ENCODE results near the gene PPM1J.
"Not testable (repeated sequence)": the region's sequence is repeated elsewhere in the genome, so short reads cannot be mapped to it uniquely, and the experiment has no call there.

Gene PPM1J

DNA sequence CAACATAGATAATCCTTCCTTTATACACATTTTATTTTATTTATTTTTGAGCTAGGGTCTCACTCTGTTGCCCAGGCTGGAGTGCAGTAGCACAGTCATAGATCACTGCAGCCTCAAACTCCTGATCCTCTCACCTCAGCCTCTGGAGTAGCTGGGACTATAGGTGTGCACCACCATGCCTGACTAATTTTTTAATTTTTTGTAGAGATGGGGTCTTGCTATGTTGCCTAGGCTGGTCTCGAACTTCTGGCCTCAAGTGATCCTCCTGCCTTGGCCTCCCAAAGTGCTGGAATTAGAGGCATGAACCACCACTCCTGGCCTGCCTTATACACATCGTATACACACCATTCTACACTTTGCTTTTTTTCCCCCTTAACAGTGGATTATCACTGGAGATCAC is 6.2 kb upstream of the PPM1J start:
- not testable (repeated sequence) for DNase-seq

- DNase-seq = no peak
These were observed 5.7 kb upstream of the PPM1J start for GRCh38 chr1:112720800-112721199.

DNA sequence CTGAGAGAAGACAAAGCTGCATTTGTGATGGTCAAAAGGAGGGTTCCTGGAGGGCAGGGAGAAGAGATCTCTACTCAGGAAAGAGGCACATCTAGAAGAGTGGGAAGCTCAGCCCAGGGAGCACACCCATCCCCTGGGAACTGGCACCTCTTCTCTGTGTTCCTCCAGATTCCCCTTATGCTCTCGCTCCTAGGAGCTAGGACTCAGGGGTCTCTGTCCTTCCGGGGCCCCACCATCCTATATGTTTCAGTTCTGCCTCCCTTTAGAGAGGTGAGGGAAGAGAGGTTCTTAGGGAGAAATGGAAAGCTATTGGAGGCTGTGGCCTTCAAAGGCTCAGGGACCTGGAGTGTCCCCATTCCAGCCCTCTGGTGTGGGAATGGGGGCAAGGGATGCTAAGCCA is 4.6 kb upstream of the PPM1J start:
- no peak for DNase-seq

DNA sequence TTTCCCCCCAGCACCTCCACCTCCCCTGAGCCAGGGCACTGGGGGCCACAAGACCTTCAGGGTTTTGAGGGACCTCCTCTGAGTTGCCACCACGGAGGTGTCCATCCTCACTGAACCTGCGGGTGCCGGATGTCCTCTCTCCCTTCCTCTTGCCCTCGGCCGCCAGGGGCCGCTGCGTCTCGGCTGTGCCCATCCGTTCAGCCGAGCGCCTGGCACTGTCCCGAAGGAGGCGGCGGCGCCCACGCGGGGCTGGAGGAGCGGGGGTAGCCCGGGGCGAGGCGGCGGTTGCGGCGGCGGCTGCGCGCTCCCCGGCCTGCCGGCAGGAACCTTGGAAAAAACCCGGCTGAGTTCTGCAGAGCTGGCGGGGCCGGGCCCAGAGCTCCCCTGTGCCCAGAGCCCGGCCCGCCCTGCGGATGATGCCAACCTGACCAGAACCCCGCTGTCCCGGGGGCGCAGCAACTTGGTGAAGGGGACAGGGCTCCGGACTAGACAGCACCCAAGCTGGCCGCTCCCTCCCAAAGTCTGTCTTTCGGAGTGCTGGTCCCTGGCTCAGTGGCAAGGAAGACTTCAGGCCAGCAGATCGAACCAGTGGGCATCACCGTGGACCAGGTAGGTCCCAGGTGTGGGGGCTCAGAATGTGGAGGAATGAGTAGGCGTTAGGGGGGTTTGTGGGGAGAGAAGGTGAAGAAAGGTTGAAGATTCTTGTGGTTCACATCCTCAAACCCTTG is 3.7 kb upstream of the PPM1J start:
- peak; percentile 56 for DNase-seq

- no peak for DNase-seq
These were observed 2.2 kb upstream of the PPM1J start for GRCh38 chr1:112717263-112717873.

DNA sequence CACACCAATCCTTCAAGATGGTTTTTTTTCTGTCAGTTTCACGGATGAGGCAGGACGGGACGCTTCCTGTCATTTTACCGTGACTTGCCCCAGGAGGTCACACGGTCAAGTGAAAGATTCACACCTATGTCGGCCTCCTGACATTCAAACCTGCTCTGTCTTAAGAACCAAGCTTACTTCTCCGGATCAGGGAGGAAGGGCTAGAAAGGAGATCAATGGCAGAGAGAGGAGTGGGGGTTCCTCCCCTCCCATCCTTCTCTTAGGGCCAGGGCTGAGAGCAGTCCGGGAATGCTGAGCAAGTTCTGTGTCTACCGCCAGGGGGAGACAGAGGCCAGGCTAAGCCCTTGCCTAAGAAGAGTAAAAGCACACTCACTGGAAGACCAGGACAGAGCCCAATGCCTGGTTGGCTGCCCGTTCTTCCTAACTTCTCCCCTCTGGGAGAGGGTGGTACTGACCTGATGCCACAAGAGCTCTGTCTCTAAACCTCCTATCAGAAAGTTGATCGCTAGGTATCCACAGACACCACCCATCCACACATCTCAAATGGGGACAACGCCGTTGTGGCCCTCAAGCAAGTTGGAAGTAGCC is 1.1 kb upstream of the PPM1J start:
- DNase-seq = no peak

- DNase-seq = no peak
These were observed 544 bp downstream of the PPM1J start for GRCh38 chr1:112714313-112715263.

DNA sequence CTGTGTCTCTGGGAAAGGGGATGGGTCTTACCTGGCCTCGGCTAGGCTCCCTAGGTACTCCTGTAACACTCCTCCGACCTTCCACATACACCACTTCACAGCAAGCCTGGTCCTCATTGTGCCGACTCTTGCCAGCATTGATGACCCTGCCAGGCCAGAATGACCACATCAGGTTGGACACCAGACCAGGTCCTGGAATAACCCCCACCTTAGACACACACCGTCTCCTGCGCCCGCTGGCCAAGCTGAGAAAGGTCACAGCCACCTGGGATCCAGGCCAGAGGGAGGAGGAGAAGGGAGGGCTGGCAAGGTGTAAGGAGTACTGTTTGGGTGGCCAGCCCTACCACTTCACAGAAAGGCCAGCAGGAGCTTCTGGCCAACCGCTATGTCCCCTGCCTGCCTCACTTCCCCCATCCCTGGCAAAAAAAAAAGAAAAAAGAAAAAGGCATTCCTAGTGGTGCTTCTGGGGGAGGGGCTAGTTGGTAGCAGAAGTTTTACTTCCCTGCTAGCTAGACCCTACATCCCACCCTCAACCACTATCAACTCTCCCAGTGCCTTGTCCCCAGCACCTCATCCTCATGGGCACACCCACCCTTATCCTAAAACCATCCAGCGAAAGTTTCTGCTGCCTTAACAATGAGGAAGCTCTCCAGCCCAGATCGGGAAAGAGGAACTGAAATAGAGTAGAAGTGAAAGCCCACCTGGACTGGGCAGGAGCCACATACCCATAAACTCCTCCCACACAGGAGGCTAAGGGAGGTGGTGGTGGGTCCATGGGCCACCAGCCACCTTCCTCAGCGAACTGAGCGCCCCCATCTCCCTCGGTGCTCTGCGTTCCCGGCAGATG is 1.4 kb downstream of the PPM1J start:
- DNase-seq = no peak

- DNase-seq = no peak
These were observed 2.4 kb downstream of the PPM1J start for GRCh38 chr1:112712701-112713128.

GRCh38 chr1:112712191-112712590 is 2.9 kb downstream of the PPM1J start:
- DNase-seq = no peak

GRCh38 chr1:112711670-112712069 is 3.5 kb downstream of the PPM1J start:
- DNase-seq = no peak

- DNase-seq = no peak
These were observed 4.1 kb downstream of the PPM1J start for GRCh38 chr1:112711041-112711440.

- DNase-seq = no peak
These were observed 4.5 kb downstream of the PPM1J start for GRCh38 chr1:112710586-112710985.

DNA sequence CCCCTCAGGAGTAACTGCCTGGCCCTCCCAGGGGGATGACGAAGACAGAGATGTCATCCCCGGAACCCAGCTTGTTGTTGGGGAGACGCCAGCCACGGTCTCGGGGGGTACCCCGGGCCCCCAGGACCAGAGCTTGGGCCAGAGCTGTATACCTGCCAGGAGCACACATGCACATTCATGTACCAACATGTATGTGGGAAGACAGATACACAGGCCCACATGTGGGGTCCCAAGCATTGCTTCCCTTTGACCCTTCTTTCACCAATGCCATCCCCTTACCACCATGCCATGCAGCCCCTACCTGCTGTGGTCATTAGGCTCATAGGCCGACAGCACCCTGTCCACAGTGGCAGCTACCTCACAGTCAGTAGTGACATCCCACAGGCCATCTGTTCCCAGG is 5.0 kb downstream of the PPM1J start:
- DNase-seq = no peak

DNA sequence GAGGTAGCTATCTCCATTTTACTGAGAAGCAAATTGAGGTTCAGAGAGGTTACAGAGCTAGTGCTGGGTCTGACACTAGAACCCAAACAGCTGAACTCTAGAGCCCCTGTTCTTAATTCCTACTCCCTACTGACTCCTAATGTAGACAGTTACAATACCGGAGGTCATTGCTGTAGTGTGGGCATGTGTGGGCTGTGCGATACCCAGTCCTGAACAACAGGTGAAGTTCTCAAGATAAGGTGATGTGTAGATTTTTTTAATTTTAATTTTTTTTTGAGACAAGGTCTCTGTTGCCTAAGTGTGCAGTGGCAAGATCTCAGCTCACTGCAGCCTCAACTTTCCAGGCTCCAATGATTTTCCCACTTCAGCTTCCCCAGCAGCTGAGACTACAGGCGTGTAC is 6.6 kb downstream of the PPM1J start:
- no peak for DNase-seq

DNA sequence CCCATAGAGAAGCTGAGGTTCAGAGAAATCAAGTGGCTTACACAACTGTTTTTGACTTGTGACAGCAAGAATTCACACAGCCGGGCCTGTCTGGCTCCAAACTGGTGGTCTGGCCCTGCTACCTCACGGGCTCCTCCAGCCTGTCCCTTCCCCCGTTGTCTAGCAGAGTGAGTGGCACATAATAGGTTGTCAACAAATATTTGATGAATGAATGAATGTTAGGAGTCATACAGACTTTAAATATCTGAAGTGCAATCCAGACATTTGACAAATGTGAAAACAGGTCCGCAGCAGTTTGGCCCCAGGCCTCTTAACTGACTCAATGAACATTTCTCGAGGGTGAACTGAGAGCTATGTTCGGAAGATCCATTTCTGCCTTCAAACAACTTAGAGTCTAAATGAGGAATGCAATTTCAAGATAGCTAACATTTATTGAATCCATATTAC is 7.1 kb downstream of the PPM1J start:
- no peak for DNase-seq

DNA sequence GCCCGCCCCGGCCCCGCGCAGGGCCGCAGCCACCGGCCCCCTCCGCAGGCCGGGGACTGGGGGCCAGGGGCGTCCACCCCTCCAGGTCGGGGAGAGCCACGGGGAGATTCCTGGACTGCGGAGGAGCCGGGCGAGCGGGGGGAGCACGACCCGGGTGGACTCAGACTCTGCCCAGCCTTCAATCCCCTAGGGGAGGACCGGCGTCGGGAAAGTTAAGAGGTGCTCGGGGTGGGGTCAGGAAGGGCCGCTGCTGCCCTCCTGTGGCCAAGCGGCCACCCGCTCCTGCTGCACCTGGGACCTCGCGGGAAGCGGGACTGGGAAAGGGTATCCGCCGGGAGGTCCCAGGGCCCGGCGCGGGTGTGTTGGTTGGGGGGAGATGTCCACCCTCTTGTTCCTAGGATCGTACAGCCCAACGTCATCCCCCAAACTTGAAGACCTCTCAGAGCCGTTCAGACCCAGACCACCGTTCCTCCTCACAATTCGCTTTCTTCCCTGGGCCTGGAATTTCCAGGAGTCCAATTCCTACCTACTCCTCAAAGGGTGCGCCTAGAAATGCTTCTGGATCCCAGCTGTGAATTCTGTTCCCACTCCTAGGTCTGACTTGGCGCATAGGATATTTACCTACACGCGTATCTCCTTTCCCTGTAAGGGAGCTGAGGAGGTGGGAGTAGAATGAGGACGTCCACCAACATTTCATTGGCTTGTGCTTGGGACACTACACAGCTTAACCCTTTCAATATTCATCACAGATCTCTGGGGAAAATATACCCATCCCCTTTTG is 7.7 kb downstream of the PPM1J start:
- DNase-seq = peak; percentile 31

- peak; percentile 41 for DNase-seq
These were observed 8.5 kb downstream of the PPM1J start, which contains the start of gene RHOC for GRCh38 chr1:112706505-112707220. RHOC (minus strand) TSS chr1:112707127; CDS start chr1:112703799, 3,328 bp downstream.

- DNase-seq = no peak
These were observed 10.1 kb downstream of the PPM1J start for GRCh38 chr1:112704934-112705627.

All from activated gamma-delta T cell (primary cell).